HCT116 (cell line): ENCODE measurements around the gene SRGAP2C.
"Not testable (repeated sequence)": the region's sequence is repeated elsewhere in the genome, so short reads cannot be mapped to it uniquely, and the experiment has no call there.

Experiments
- CTCF ChIP-seq, 3 experiments: fragments of 200-600 bp in 1 of 3; sonication (generic) in 1 of 3; IDR thresholded peaks in 2 of 3; conservative IDR thresholded peaks in 1 of 3; 2 replicates each; pipeline ENCODE4 v1.5.1; 2012 to 2017; ENCODE audit warnings: low read depth in 2 of 3, low read length in 2 of 3, antibody characterized with exemption in 1 of 3, borderline replicate concordance in 1 of 3, control low read depth in 1 of 3, mild to moderate bottlenecking in 1 of 3, mixed read lengths in 1 of 3, mixed run types in 1 of 3, moderate library complexity in 1 of 3; ENCODE audit not compliant: insufficient read depth in 1 of 3
- EZH2 ChIP-seq: fragments of 200-600 bp; sonication (generic); IDR thresholded peaks from 2 replicates; pipeline ENCODE4 v1.6.1; 2017; ENCODE audit warnings: antibody characterized with exemption, mixed run types
- EZH2phosphoT487 ChIP-seq: fragments of 200-600 bp; IDR thresholded peaks from 2 replicates; pipeline ENCODE4 v1.6.1; 2018; ENCODE audit warnings: antibody characterized with exemption, borderline replicate concordance
- FOSL1 ChIP-seq: IDR thresholded peaks from 2 replicates; pipeline ENCODE4 v1.6.1; 2012; ENCODE audit warnings: low read depth
- POLR2A ChIP-seq: IDR thresholded peaks from 2 replicates; pipeline ENCODE4 v1.7.0; 2011; ENCODE audit warnings: borderline replicate concordance; ENCODE audit not compliant: insufficient read depth, insufficient read length; ENCODE audit errors: extremely low read depth
- POLR2AphosphoS5 ChIP-seq: IDR thresholded peaks from 2 replicates; pipeline ENCODE4 v1.6.1; 2011; ENCODE audit warnings: mild to moderate bottlenecking, low read depth, low read length, moderate library complexity
- RAD21 ChIP-seq: IDR thresholded peaks from 2 replicates; pipeline ENCODE4 v1.6.1; 2012; ENCODE audit warnings: low read depth, mild to moderate bottlenecking
- REST ChIP-seq: IDR thresholded peaks from 2 replicates; pipeline ENCODE4 v1.6.1; 2012; ENCODE audit warnings: low read depth
- SIN3A ChIP-seq: IDR thresholded peaks from 2 replicates; pipeline ENCODE4 v1.6.1; 2012; ENCODE audit warnings: low read depth
- SP1 ChIP-seq: IDR thresholded peaks from 2 replicates; pipeline ENCODE4 v1.6.1; 2012; ENCODE audit warnings: low read depth
- ZNF274 ChIP-seq: fragments of 200-500 bp; sonication (Bioruptor generic); IDR thresholded peaks from 2 replicates; pipeline ENCODE4 v1.6.1; 2014; ENCODE audit warnings: mild to moderate bottlenecking, low read depth, low read length, inconsistent platforms
- TF ChIP-seq, protein P1 (sequence below): IDR thresholded peaks from 2 replicates; pipeline ENCODE4 v1.6.1; 2012
- TF ChIP-seq, protein P2 (sequence below): IDR thresholded peaks from 2 replicates; pipeline ENCODE4 v1.6.1; 2012

DNA sequence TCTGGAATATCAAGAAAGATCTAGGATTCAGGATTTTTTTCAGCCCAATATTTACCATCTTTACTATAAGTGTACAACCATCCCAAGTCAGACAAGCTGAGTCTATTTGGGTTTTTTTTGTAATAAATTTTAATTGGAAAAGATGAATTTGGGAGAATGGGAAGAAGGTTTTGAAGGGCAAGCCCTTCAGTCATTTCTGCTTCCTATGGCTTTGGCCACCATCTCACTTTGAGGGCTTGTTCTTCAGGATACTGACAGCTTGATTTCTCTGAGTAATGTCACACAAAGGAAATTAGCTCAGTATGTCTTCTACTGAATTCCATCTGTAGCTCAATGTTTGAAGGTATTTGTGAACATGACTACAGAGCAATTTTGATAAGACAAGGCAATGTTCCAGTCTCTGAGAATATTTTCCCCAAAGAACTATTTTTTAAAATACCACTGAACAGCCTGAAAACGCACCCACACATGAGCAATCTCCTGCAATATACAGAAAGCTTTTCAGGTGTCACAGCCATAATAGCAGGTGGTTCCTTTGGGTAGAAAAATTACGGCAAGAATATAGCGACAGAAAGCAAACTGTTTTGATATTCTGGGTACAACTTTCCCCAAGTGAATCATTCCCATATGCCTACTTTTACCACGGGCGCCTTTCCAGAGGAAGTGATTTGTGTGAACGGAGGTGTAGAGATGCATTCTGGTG, 23.4 kb upstream of the SRGAP2C start:
- TF ChIP-seq CTCF (IDR thresholded peaks at IDR 0.05 in 2 of 3, conservative IDR thresholded peaks at IDR 0.05 in 1 of 3; ENCODE audit: borderline replicate concordance in 1 of 3, insufficient read depth in 1 of 3, low read depth in 2 of 3, low read length in 2 of 3); RAD21; REST; ZNF274; POLR2AphosphoS5; EZH2phosphoT487; EZH2; POLR2A; FOSL1; SIN3A; SP1: not testable (repeated sequence)
- TF ChIP-seq, protein P1, sequence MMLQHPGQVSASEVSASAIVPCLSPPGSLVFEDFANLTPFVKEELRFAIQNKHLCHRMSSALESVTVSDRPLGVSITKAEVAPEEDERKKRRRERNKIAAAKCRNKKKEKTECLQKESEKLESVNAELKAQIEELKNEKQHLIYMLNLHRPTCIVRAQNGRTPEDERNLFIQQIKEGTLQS, result not testable (repeated sequence)
- TF ChIP-seq, protein P2, sequence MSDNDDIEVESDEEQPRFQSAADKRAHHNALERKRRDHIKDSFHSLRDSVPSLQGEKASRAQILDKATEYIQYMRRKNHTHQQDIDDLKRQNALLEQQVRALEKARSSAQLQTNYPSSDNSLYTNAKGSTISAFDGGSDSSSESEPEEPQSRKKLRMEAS, result not testable (repeated sequence)
